ENCODE data around the gene AFF2.

- TF ChIP-seq, protein P1, sequence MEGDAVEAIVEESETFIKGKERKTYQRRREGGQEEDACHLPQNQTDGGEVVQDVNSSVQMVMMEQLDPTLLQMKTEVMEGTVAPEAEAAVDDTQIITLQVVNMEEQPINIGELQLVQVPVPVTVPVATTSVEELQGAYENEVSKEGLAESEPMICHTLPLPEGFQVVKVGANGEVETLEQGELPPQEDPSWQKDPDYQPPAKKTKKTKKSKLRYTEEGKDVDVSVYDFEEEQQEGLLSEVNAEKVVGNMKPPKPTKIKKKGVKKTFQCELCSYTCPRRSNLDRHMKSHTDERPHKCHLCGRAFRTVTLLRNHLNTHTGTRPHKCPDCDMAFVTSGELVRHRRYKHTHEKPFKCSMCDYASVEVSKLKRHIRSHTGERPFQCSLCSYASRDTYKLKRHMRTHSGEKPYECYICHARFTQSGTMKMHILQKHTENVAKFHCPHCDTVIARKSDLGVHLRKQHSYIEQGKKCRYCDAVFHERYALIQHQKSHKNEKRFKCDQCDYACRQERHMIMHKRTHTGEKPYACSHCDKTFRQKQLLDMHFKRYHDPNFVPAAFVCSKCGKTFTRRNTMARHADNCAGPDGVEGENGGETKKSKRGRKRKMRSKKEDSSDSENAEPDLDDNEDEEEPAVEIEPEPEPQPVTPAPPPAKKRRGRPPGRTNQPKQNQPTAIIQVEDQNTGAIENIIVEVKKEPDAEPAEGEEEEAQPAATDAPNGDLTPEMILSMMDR (IDR thresholded peaks at IDR 0.05) = no peak
- no peak for TF ChIP-seq POLR2AphosphoS5 (IDR thresholded peaks at IDR 0.05; ENCODE audit: insufficient read depth in 1 of 2, low read depth in 1 of 2)
- TF ChIP-seq POLR2A (IDR thresholded peaks at IDR 0.05) = no peak
Observed at GRCh38 chrX:148785256-148785655, 284.8 kb downstream of the AFF2 start.
